C4-2B (cell line): ENCODE measurements around the gene TMEM38A.
"Not testable (repeated sequence)": the region's sequence is repeated elsewhere in the genome, so short reads cannot be mapped to it uniquely, and the experiment has no call there.

Experiments used
- ZFX ChIP-seq: fragments of 450-650 bp; IDR thresholded peaks from 2 replicates; pipeline ENCODE4 v1.6.1; 2017
- TF ChIP-seq, protein P1 (sequence below): fragments of 450-650 bp; conservative IDR thresholded peaks from 2 replicates; pipeline ENCODE4 v1.5.1; 2017; ENCODE audit warnings: mild to moderate bottlenecking

DNA sequence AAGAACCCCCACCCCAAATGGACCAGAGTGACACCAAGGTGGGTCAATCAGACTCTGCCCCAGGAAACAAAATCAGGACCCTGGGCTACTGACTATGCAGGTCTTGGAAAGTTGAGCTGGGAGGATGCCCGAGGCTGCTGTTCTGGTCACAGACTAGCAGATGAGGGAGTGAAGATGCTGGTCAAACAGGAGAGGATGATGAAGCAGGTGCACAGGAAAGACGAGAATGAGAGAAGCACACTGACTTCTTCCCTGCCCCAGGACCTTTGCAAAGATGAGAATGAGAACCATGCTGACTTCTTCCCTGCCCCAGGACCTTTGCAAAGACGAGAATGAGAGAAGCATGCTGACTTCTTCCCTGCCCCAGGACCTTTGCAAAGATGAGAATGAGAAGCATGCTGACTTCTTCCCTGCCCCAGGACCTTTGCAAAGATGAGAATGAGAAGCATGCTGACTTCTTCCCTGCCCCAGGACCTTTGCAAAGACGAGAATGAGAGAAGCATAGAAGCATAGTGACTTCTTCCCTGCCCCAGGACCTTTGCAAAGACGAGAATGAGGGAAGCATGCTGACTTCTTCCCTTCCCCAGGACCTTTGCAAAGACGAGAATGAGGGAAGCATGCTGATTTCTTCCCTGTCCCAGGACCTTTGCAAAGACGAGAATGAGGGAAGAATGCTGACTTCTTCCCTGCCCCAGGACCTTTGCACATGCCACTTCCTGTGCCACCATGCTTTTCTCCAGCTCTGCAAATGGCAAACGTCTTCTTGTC is 9.3 kb upstream of the TMEM38A start:
- TF ChIP-seq, protein P1, sequence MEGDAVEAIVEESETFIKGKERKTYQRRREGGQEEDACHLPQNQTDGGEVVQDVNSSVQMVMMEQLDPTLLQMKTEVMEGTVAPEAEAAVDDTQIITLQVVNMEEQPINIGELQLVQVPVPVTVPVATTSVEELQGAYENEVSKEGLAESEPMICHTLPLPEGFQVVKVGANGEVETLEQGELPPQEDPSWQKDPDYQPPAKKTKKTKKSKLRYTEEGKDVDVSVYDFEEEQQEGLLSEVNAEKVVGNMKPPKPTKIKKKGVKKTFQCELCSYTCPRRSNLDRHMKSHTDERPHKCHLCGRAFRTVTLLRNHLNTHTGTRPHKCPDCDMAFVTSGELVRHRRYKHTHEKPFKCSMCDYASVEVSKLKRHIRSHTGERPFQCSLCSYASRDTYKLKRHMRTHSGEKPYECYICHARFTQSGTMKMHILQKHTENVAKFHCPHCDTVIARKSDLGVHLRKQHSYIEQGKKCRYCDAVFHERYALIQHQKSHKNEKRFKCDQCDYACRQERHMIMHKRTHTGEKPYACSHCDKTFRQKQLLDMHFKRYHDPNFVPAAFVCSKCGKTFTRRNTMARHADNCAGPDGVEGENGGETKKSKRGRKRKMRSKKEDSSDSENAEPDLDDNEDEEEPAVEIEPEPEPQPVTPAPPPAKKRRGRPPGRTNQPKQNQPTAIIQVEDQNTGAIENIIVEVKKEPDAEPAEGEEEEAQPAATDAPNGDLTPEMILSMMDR: not testable (repeated sequence)
- TF ChIP-seq ZFX: not testable (repeated sequence)
